Stomach (tissue), 9 donors: Measurements from ENCODE around the gene IDI2. TPM values are rescaled to one million over a fixed set of nuclear protein-coding genes. Genes with fewer than 3 reads are reported as not detected.

Experiments used
- DNase-seq, 2 donors: peaks; one replicate each; pipeline versions ENCODE4 v3.0.0 to v3.0.0-alpha.2; 2013 to 2019
- H3K27ac ChIP-seq, 5 donors: fragments of 200-600 bp in 4 of 5; sonication (generic) in 4 of 5; one replicate each; pipeline ENCODE4 v1.5.1; 2013 to 2019; ENCODE audit warnings: mild to moderate bottlenecking in 1 of 5, moderate library complexity in 1 of 5
- H3K27me3 ChIP-seq, 3 donors: fragments of 200-600 bp; sonication (generic); one replicate each; pipeline ENCODE4 v1.5.1; 2017 to 2019; ENCODE audit warnings: mixed run types in 1 of 3
- H3K36me3 ChIP-seq, 4 donors: fragments of 200-600 bp; sonication (generic); 1 replicate in 3 of 4; 2 replicates in 1 of 4; pipeline ENCODE4 v1.5.1; 2016 to 2019
- H3K4me1 ChIP-seq, 4 donors: fragments of 200-600 bp; sonication (generic); one replicate each; pipeline ENCODE4 v1.5.1; 2016 to 2019
- H3K4me3 ChIP-seq, 4 donors: fragments of 200-600 bp; sonication (generic) in 3 of 4; one replicate each; pipeline ENCODE4 v1.5.1; 2016 to 2019; ENCODE audit warnings: mild to moderate bottlenecking in 1 of 4
- H3K9me3 ChIP-seq, 4 donors: fragments of 200-600 bp; sonication (generic); one replicate each; pipeline ENCODE4 v1.5.1; 2016 to 2019
- EP300 ChIP-seq: sonication (generic); formaldehyde crosslinking; IDR thresholded peaks from one replicate; pipeline ENCODE4 v1.6.1; 2017; ENCODE audit warnings: antibody characterized with exemption
- POLR2A ChIP-seq, 4 donors: fragments of 450-650 bp; IDR thresholded peaks; one replicate each; pipeline ENCODE4 v1.6.1; 2016; ENCODE audit warnings: antibody characterized with exemption in 4 of 4, control low read depth in 2 of 4, mild to moderate bottlenecking in 1 of 4, moderate library complexity in 1 of 4
- POLR2AphosphoS5 ChIP-seq, 3 donors: sonication (generic); formaldehyde crosslinking; IDR thresholded peaks; one replicate each; pipeline ENCODE4 v1.6.1; 2016; ENCODE audit warnings: antibody characterized with exemption in 3 of 3
- WGBS, 5 donors: extraction: QIAGEN DNeasy Blood & Tissue Kit in 3 of 5; methylation state at CpG; one replicate each; pipeline versions ENCODE4 v1.1.5 to v1.1.7; 2013 to 2018; 5-methylcytosine and 5-hydroxymethylcytosine counted together
- intact Hi-C: fragments of 100-400 bp; cut with DNase I; formaldehyde crosslinking; loops from one replicate; pipeline ENCODE4 v1.15.1; 2023; ENCODE audit warnings: low total_unique reads
- polyA plus RNA-seq, 3 donors: library from polyadenylated mRNA; stranded (reverse); fragments of 200-250 nt; gene quantifications; one replicate each; pipeline ENCODE4 v1.2.3, GENCODE V29; 2013
- total RNA-seq, 5 donors: library from RNA; depleted of rRNA; stranded (reverse); fragments of >200 nt; gene quantifications; one replicate each; pipeline versions ENCODE4 v1.1.0 to v1.2.3, GENCODE V29; 2014 to 2016
- TF ChIP-seq, protein P1 (sequence below), 7 experiments: fragments of 450-650 bp in 4 of 7; fragments of 200-600 bp in 3 of 7; sonication (generic) in 3 of 7; IDR thresholded peaks; one replicate each; pipeline ENCODE4 v1.5.1; 2016 to 2019; ENCODE audit warnings: antibody characterized with exemption in 7 of 7, control low read depth in 2 of 7, mild to moderate bottlenecking in 1 of 7
- donor health status: healthy with polysubstance abuse.
- donor health status: Bipolar disorder and iron deficiency.
- donor health status: healthy.

Gene IDI2
- total and polyA plus RNA-seq, 8 donors, result 2.9 TPM; not detected in 7

- Histone ChIP-seq H3K36me3 (peaks cover 52 to 79% (median 78%) of the 10 kb centered on the region in 4 donors), H3K27ac (no peak overlapping the region), H3K9me3 (no peaks in the 10 kb centered on the region), H3K4me3 (no peak overlapping the region), H3K27me3 (no peaks in the 10 kb centered on the region), H3K4me1 (peaks cover 0 to 12% (median 5%) of the 10 kb centered on the region in 4 donors)
- no peak for DNase-seq
- intact Hi-C loops, result loop anchor here (10.0 kb wide), 2 partner anchors 50 to 70 kb away; partner anchors contain the start of gene IDI1
- WGBS, 5 donors, result 90 to 96% (median 95%) methylated on average over 6 of the region's 6 CpGs
- TF ChIP-seq POLR2AphosphoS5 (IDR thresholded peaks at IDR 0.05), result no peak
- no peak for TF ChIP-seq POLR2A (IDR thresholded peaks at IDR 0.05)
- TF ChIP-seq EP300, result no peak
- TF ChIP-seq, protein P1, sequence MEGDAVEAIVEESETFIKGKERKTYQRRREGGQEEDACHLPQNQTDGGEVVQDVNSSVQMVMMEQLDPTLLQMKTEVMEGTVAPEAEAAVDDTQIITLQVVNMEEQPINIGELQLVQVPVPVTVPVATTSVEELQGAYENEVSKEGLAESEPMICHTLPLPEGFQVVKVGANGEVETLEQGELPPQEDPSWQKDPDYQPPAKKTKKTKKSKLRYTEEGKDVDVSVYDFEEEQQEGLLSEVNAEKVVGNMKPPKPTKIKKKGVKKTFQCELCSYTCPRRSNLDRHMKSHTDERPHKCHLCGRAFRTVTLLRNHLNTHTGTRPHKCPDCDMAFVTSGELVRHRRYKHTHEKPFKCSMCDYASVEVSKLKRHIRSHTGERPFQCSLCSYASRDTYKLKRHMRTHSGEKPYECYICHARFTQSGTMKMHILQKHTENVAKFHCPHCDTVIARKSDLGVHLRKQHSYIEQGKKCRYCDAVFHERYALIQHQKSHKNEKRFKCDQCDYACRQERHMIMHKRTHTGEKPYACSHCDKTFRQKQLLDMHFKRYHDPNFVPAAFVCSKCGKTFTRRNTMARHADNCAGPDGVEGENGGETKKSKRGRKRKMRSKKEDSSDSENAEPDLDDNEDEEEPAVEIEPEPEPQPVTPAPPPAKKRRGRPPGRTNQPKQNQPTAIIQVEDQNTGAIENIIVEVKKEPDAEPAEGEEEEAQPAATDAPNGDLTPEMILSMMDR (IDR thresholded peaks at IDR 0.05), result no peak
Measured at GRCh38 chr10:994836-995558, 30.7 kb downstream of the IDI2 start.

- H3K27me3 ChIP-seq, result no peaks in the 10 kb centered on the region
- H3K9me3 ChIP-seq, result no peaks in the 10 kb centered on the region
- DNase-seq, result no peak
- H3K4me3 ChIP-seq, result no peak overlapping the region
- H3K4me1 ChIP-seq, result peaks cover 10 to 25% (median 17%) of the 10 kb centered on the region in 4 donors
- H3K27ac ChIP-seq, result no peak overlapping the region
- peaks cover 31 to 58% (median 57%) of the 10 kb centered on the region in 4 donors for H3K36me3 ChIP-seq
- intact Hi-C loops, result loop anchor here (10.0 kb wide), 2 partner anchors 52 to 68 kb away; partner anchors contain the start of gene IDI1
- no peak for TF ChIP-seq POLR2AphosphoS5 (IDR thresholded peaks at IDR 0.05)
- no peak for TF ChIP-seq POLR2A (IDR thresholded peaks at IDR 0.05)
- TF ChIP-seq EP300, result no peak
- TF ChIP-seq, protein P1 (IDR thresholded peaks at IDR 0.05), result no peak
Measured at GRCh38 chr10:992871-993270, 32.8 kb downstream of the IDI2 start.

GRCh38 chr10:992467-992866, 33.2 kb downstream of the IDI2 start:
- Histone ChIP-seq H3K4me1 (peaks cover 11 to 29% (median 20%) of the 10 kb centered on the region in 4 donors), H3K27me3 (no peaks in the 10 kb centered on the region), H3K36me3 (peaks cover 27 to 54% (median 53%) of the 10 kb centered on the region in 4 donors), H3K27ac (no peak overlapping the region), H3K4me3 (no peak overlapping the region), H3K9me3 (no peaks in the 10 kb centered on the region)
- WGBS, 5 donors, result 89 to 95% (median 94%) methylated on average over 6 of the region's 6 CpGs
- no peak for DNase-seq
- TF ChIP-seq, protein P1 (IDR thresholded peaks at IDR 0.05), result no peak
- TF ChIP-seq EP300 (no peak), POLR2A (IDR thresholded peaks at IDR 0.05) (no peak), POLR2AphosphoS5 (IDR thresholded peaks at IDR 0.05) (no peak)
- intact Hi-C loops, result loop anchor here (10.0 kb wide), 2 partner anchors 52 to 68 kb away; partner anchors contain the start of gene IDI1

DNA sequence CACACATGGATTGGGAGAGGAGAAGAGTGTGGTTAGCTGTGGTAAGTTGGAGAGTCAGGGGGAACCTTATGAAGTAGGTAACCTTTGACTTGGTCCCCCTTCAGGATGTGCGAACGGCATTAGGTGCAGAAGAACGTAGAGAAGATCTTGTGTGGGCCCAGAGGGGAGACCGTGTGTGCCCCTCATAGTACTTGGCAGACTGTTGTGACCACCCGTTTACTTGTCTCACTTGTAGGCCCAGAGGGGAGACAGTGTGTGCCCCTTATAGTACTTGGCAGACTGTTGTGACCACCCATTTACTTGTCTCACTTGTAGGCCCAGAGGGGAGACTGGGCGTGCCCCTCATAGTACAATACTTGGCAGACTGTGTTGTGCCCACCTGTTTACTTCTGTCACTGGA, 34.9 kb downstream of the IDI2 start:
- Histone ChIP-seq H3K27me3 (no peaks in the 10 kb centered on the region), H3K4me1 (peaks cover 24 to 45% (median 37%) of the 10 kb centered on the region in 4 donors), H3K4me3 (no peak overlapping the region), H3K27ac (no peak overlapping the region), H3K36me3 (peaks cover 11 to 37% (median 36%) of the 10 kb centered on the region in 4 donors), H3K9me3 (no peaks in the 10 kb centered on the region)
- intact Hi-C loops, result loop anchor here (10.0 kb wide), 2 partner anchors 54 to 66 kb away; partner anchors contain the start of gene IDI1
- DNase-seq, result no peak
- 88 to 97% (median 95%) methylated on average over 6 of the region's 6 CpGs for WGBS, 5 donors
- no peak for TF ChIP-seq POLR2AphosphoS5 (IDR thresholded peaks at IDR 0.05)
- TF ChIP-seq EP300, result no peak
- TF ChIP-seq, protein P1 (IDR thresholded peaks at IDR 0.05), result no peak
- no peak for TF ChIP-seq POLR2A (IDR thresholded peaks at IDR 0.05)
